H1 (cell line): ENCODE measurements around the gene KXD1. TPM values are rescaled to one million over a fixed set of nuclear protein-coding genes. Genes with fewer than 3 reads are reported as not detected.

Experiments used
- CHD1 ChIP-seq: IDR thresholded peaks from 2 replicates; pipeline ENCODE4 v1.6.1; 2012; ENCODE audit warnings: low read depth, low read length, improper control_type of control experiment
- KDM1A ChIP-seq: fragments of 200-600, 300-600 bp; sonication (generic); IDR thresholded peaks from 2 replicates; pipeline ENCODE4 v1.7.1; 2016; ENCODE audit warnings: mild to moderate bottlenecking, low read length, borderline replicate concordance
- SP1 ChIP-seq: IDR thresholded peaks from 2 replicates; pipeline ENCODE4 v1.6.1; 2011; ENCODE audit warnings: low read depth, low read length
- TBP ChIP-seq: IDR thresholded peaks from 2 replicates; pipeline ENCODE4 v1.6.1; 2011; ENCODE audit warnings: low read depth, low read length, improper control_type of control experiment
- polyA plus RNA-seq, 7 experiments: library from polyadenylated mRNA; depleted of rRNA in 3 of 7; stranded (reverse) in 5 of 7; unstranded in 2 of 7; fragments of >200 nt in 5 of 7; fragments of 200-250 nt in 2 of 7; gene quantifications; 1 replicate in 5 of 7; 2 replicates in 1 of 7; 4 replicates in 1 of 7; pipeline versions ENCODE4 v1.2.1 to v1.2.3, GENCODE V29; 2011 to 2013; ENCODE audit warnings: missing spikeins in 2 of 7, mixed read lengths in 2 of 7
- total RNA-seq: library from RNA; stranded (reverse); fragmentation: NEBNext Ultra II Directional; extraction: Animal tissue kit (Norgen Biotek cat#: 25700); gene quantifications from 2 replicates; pipeline ENCODE4 v1.2.1, GENCODE V29; 2021

Gene KXD1
- total and polyA plus RNA-seq, 2 of the 8 experiments (the other 6 are each of a cell fraction or from before 2014, with no cell fraction given): 115 to 267 TPM

GRCh38 chr19:18513868-18514267 is 43.8 kb upstream of the KXD1 start (continued):
- TF ChIP-seq KDM1A (no peak), TBP (no peak), SP1 (no peak), CHD1 (no peak)
